K562 (cell line): ENCODE measurements around the gene CNTRL. TPM values are rescaled to one million over a fixed set of nuclear protein-coding genes. Genes with fewer than 3 reads are reported as not detected.

Source experiments
- ATAC-seq: fragments of 200-7000 bp; cut with Tn5 transposase; 3 replicates; pipeline ENCODE4 v1.9.1; 2020; ENCODE audit warnings: moderate library complexity
- BruUV-seq: library from RNA; stranded (reverse); fragments of 400-500 nt; replicated peaks from 2 replicates; lab custom pipeline; 2021; lab: Mats Ljungman, UMichigan
- CTCF ChIA-PET: fragments of 300-600 bp; formaldehyde crosslinking; extraction: SDS; loops from one replicate; lab custom pipeline; 2021; ENCODE audit warnings: low intra/inter-chr PET ratio; lab: Yijun Ruan, JAX
- POLR2A ChIA-PET: fragments of 300-600, 350-650 bp; sonication (Branson Sonifier 250); formaldehyde crosslinking; extraction: SDS; loops from one replicate; lab custom pipeline; 2021; ENCODE audit warnings: antibody characterized with exemption, inconsistent platforms; lab: Yijun Ruan, JAX
- DNase-seq, 4 experiments: peaks; one replicate each; pipeline versions ENCODE4 v3.0.0 to v3.0.0-alpha.2; 2011 to 2018; ENCODE audit warnings: low spot score in 3 of 4, mixed read lengths in 3 of 4; ENCODE audit errors: extremely low read depth in 1 of 4
- FAIRE-seq: peaks from 2 replicates; lab custom pipeline; 2011; peaks lifted over from hg19 to GRCh38; lab: Jason Lieb, UNC
- H2AFZ ChIP-seq: 2 replicates; pipeline ENCODE4 v1.6.0; 2011; ENCODE audit warnings: low read depth, low read length, control low read depth, inconsistent platforms
- H3K27ac ChIP-seq: fragments of 200-600 bp; 3 replicates; pipeline ENCODE4 v1.8.0; 2011; ENCODE audit warnings: low read depth, mild to moderate bottlenecking, control low read depth, inconsistent platforms, low read length, moderate library complexity, mixed read lengths; ENCODE audit errors: extremely low read depth
- H3K27me3 ChIP-seq, 2 experiments: fragments of 300-600 bp in 1 of 2; 2 replicates in 1 of 2; 3 replicates in 1 of 2; pipeline versions ENCODE4 v1.6.0 to v1.8.0; 2011; ENCODE audit warnings: inconsistent platforms in 2 of 2, low read length in 2 of 2, mild to moderate bottlenecking in 1 of 2, mixed read lengths in 1 of 2, moderate library complexity in 1 of 2; ENCODE audit not compliant: control insufficient read depth in 2 of 2, insufficient read depth in 2 of 2
- H3K36me3 ChIP-seq: fragments of 300-600 bp; 3 replicates; pipeline ENCODE4 v1.8.0; 2011; ENCODE audit warnings: mild to moderate bottlenecking, low read length, inconsistent platforms; ENCODE audit not compliant: control insufficient read depth, insufficient read depth
- H3K4me1 ChIP-seq, 2 experiments: fragments of 200-600 bp in 1 of 2; replicated peaks in 1 of 2; 2 replicates in 1 of 2; 3 replicates in 1 of 2; pipeline versions ENCODE4 v1.5.1 to v1.8.0; 2011; ENCODE audit warnings: inconsistent platforms in 2 of 2, low read length in 2 of 2, mild to moderate bottlenecking in 1 of 2, mixed read lengths in 1 of 2, moderate library complexity in 1 of 2; ENCODE audit not compliant: control insufficient read depth in 2 of 2, insufficient read depth in 2 of 2
- H3K4me2 ChIP-seq: 2 replicates; pipeline ENCODE4 v1.6.1; 2011; ENCODE audit warnings: low read length, control low read depth, inconsistent platforms, mixed read lengths; ENCODE audit not compliant: insufficient read depth
- H3K4me3 ChIP-seq: fragments of 200-600 bp; sonication (generic), shearing (Covaris generic); 2 replicates; pipeline ENCODE4 v1.5.1; 2016; ENCODE audit warnings: control low read depth, inconsistent platforms
- H3K79me2 ChIP-seq: fragments of 200-600 bp; 3 replicates; pipeline ENCODE4 v1.8.0; 2011; ENCODE audit warnings: low read length, inconsistent platforms; ENCODE audit not compliant: control insufficient read depth, insufficient read depth
- H3K9ac ChIP-seq, 2 experiments: 2 replicates each; pipeline versions ENCODE4 v1.6.0 to v1.6.1; 2011; ENCODE audit warnings: low read depth in 2 of 2, low read length in 2 of 2, control low read depth in 1 of 2, inconsistent platforms in 1 of 2, mild to moderate bottlenecking in 1 of 2, mixed read lengths in 1 of 2; ENCODE audit not compliant: insufficient read depth in 1 of 2
- H3K9me1 ChIP-seq: one replicate; pipeline ENCODE4 v1.6.0; 2011; ENCODE audit warnings: inconsistent platforms, mild to moderate bottlenecking, low read length, moderate library complexity; ENCODE audit not compliant: control insufficient read depth, insufficient read depth
- H3K9me3 ChIP-seq: replicated peaks from 2 replicates; pipeline ENCODE4 v1.5.1; 2011; ENCODE audit warnings: low read depth, low read length, inconsistent platforms; ENCODE audit not compliant: control insufficient read depth, insufficient read depth
- H4K20me1 ChIP-seq: replicated peaks from 2 replicates; pipeline ENCODE4 v1.6.1; 2011; ENCODE audit warnings: low read length, inconsistent platforms, mixed read lengths; ENCODE audit not compliant: control insufficient read depth, insufficient read depth
- CCAR2 ChIP-seq: fragments of 200-400 bp; formaldehyde crosslinking; IDR thresholded peaks from 2 replicates; pipeline ENCODE4 v1.6.1; 2017; ENCODE audit warnings: mild to moderate bottlenecking, low read depth, low read length
- CEBPB ChIP-seq: fragments of 450-650 bp; IDR thresholded peaks from 2 replicates; pipeline ENCODE4 v1.6.1; 2016; ENCODE audit warnings: missing genetic modification characterization, missing compliant biosample characterization
- MCM7 ChIP-seq, 2 experiments: fragments of 450-650 bp; IDR thresholded peaks; 2 replicates each; pipeline ENCODE4 v1.6.1; 2016 to 2018
- NONO ChIP-seq, 2 experiments: fragments of 200-400 bp in 1 of 2; fragments of 450-650 bp in 1 of 2; formaldehyde crosslinking in 1 of 2; IDR thresholded peaks; 2 replicates each; pipeline ENCODE4 v1.6.1; 2017; ENCODE audit warnings: low read depth in 2 of 2, mild to moderate bottlenecking in 2 of 2, moderate library complexity in 2 of 2, low read length in 1 of 2
- NR2C1 ChIP-seq, 2 experiments: fragments of 450-650 bp; IDR thresholded peaks; 2 replicates each; pipeline ENCODE4 v1.6.1; 2017; ENCODE audit warnings: mild to moderate bottlenecking in 2 of 2, antibody characterized with exemption in 1 of 2, inconsistent platforms in 1 of 2, missing compliant biosample characterization in 1 of 2, missing genetic modification characterization in 1 of 2
- RBM17 ChIP-seq: fragments of 200-400 bp; formaldehyde crosslinking; IDR thresholded peaks from 2 replicates; pipeline ENCODE4 v1.6.1; 2017; ENCODE audit warnings: low read depth, mild to moderate bottlenecking, low read length, borderline replicate concordance
- RBM25 ChIP-seq: fragments of 200-400 bp; formaldehyde crosslinking; IDR thresholded peaks from 2 replicates; pipeline ENCODE4 v1.6.1; 2018; ENCODE audit warnings: low read length, low read depth, moderate library complexity; ENCODE audit not compliant: severe bottlenecking
- ZC3H4 ChIP-seq: sonication (generic); formaldehyde crosslinking; IDR thresholded peaks from 2 replicates; pipeline ENCODE4 v1.9.0; 2021; ENCODE audit warnings: missing genetic modification reagents, borderline replicate concordance
- ZNF146 ChIP-seq: IDR thresholded peaks from one replicate; pipeline ENCODE4 v1.6.1; 2018; ENCODE audit warnings: missing compliant biosample characterization; ENCODE audit not compliant: unreplicated experiment
- in situ Hi-C: fragments of 300-500 bp; cut with MboI; formaldehyde crosslinking; loops from 4 replicates; pipeline ENCODE4 v1.15.0; 2018; ENCODE audit warnings: inconsistent platforms, mixed read lengths
- intact Hi-C: fragments of 100-400 bp; cut with micrococcal nuclease; formaldehyde crosslinking; loops from 2 replicates; pipeline ENCODE4 v1.14.2; 2022
- polyA plus RNA-seq, 8 experiments: library from polyadenylated mRNA; depleted of rRNA in 4 of 8; stranded (reverse) in 5 of 8; unstranded in 3 of 8; fragments of >200 nt; fragmentation: Nextera tagmentation in 2 of 8; fragmentation: Illumina TruSeq in 1 of 8; extraction: Ambion mirVana in 2 of 8; extraction: Trizol in 1 of 8; gene quantifications; 2 replicates each; pipeline versions ENCODE4 v1.2.1 to v1.2.3, GENCODE V29; 2011 to 2014; ENCODE audit warnings: inconsistent platforms in 1 of 8, missing spikeins in 1 of 8
- total RNA-seq, 7 experiments: library from RNA; depleted of rRNA in 6 of 7; stranded (reverse); fragments of >200 nt in 6 of 7; fragmentation: Illumina TruSeq in 2 of 7; extraction: Trizol in 2 of 7; gene quantifications; 2 replicates each; pipeline versions ENCODE4 v1.2.1 to v1.2.3, GENCODE V29; 2011 to 2021; ENCODE audit warnings: low replicate concordance in 1 of 7
- TF ChIP-seq, protein P1 (sequence below): sonication (generic); formaldehyde crosslinking; IDR thresholded peaks from 2 replicates; pipeline ENCODE4 v1.9.0; 2022; ENCODE audit warnings: mild to moderate bottlenecking, missing genetic modification reagents
- TF ChIP-seq, protein P2 (sequence below): fragments of 250-450 bp; sonication (Bioruptor Pico); IDR thresholded peaks from 2 replicates; pipeline ENCODE4 v1.6.1; 2021; ENCODE audit warnings: mild to moderate bottlenecking

The CNTRL gene
- total and polyA plus RNA-seq, 9 of the 15 experiments (the other 6 are each of a cell fraction or from before 2014, with no cell fraction given) = 9.2 to 28.9 (median 20.5) TPM

- TF ChIP-seq, protein P1, sequence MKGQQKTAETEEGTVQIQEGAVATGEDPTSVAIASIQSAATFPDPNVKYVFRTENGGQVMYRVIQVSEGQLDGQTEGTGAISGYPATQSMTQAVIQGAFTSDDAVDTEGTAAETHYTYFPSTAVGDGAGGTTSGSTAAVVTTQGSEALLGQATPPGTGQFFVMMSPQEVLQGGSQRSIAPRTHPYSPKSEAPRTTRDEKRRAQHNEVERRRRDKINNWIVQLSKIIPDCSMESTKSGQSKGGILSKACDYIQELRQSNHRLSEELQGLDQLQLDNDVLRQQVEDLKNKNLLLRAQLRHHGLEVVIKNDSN = no peak
- TF ChIP-seq ZC3H4 (CRISPR knock-in tag) = no peak
- no peak for TF ChIP-seq CCAR2
- TF ChIP-seq NONO (IDR thresholded peaks at IDR 0.05; ENCODE audit: low read depth in 2 of 2, low read length in 1 of 2) = no peak
- no peak for TF ChIP-seq MCM7 (IDR thresholded peaks at IDR 0.05)
Observed at GRCh38 chr9:121204121-121204520, 129.4 kb downstream of the CNTRL start (continued).

- ATAC-seq (no peak), DNase-seq (no peak), FAIRE-seq (no peak)
- Histone ChIP-seq H3K4me3 (no peak overlapping the region), H3K4me1 (peaks cover 2 to 14% of the 10 kb centered on the region in 2 experiments; a peak in 3 of 5 replicates), H4K20me1 (peaks cover 16% of the 10 kb centered on the region), H3K36me3 (no peaks in the 10 kb centered on the region), H3K27ac (no peak overlapping the region), H3K9me3 (no peaks in the 10 kb centered on the region), H3K27me3 (no peaks in the 10 kb centered on the region), H3K9me1 (no peaks in the 10 kb centered on the region), H3K4me2 (no peak overlapping the region), H3K79me2 (peaks cover 26% of the 10 kb centered on the region), H2AFZ (no peak overlapping the region), H3K9ac (no peak overlapping the region)
- intact Hi-C loops = loop anchor here (5.0 kb wide), 1 partner anchor 447 kb away; no protein-coding TSS in a partner anchor
- BruUV-seq = no TSS peak
- in situ Hi-C loops = no loop called here
- TF ChIP-seq, protein P2, sequence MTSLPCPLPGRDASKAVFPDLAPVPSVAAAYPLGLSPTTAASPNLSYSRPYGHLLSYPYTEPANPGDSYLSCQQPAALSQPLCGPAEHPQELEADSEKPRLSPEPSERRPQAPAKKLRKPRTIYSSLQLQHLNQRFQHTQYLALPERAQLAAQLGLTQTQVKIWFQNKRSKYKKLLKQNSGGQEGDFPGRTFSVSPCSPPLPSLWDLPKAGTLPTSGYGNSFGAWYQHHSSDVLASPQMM (CRISPR knock-in tag) = no peak
- TF ChIP-seq RBM17 (no peak), ZNF146 (CRISPR knock-in tag) (peak; percentile 87), RBM25 (peak; percentile 73), CEBPB (peak; percentile 27; the same call in 1 of the 2 replicates), NR2C1 (IDR thresholded peaks at IDR 0.05) (no peak), NR2C1 (tag; IDR thresholded peaks at IDR 0.05) (no peak)
- ChIA-PET CTCF (no interaction called here), POLR2A (no interaction called here)
Observed at GRCh38 chr9:121204611-121205010, 129.9 kb downstream of the CNTRL start.
